Measurements from ENCODE around the gene SLAIN2.

SLAIN2 gene

GRCh38 chr4:48346594-48346993, 5.3 kb downstream of the SLAIN2 start:
- Histone ChIP-seq H3K4me3 (ENCODE audit: low read depth in 1 of 2, low read length in 1 of 2) (no peak overlapping the region), H3K27me3 (no peaks in the 10 kb centered on the region), H3K27ac (no peak overlapping the region), H3K4me1 (ENCODE audit: control insufficient read depth in 1 of 2, insufficient read depth in 1 of 2, low read depth in 1 of 2, low read length in 1 of 2) (peaks cover 25 to 30% of the 10 kb centered on the region in 2 experiments), H3K9me3 (no peaks in the 10 kb centered on the region), H3K36me3 (no peaks in the 10 kb centered on the region)
- no peak for TF ChIP-seq CTCF (IDR thresholded peaks at IDR 0.05)

- Histone ChIP-seq H3K27me3 (no peaks in the 10 kb centered on the region), H3K4me1 (ENCODE audit: control insufficient read depth in 1 of 2, insufficient read depth in 1 of 2, low read depth in 1 of 2, low read length in 1 of 2) (peaks cover 21 to 26% of the 10 kb centered on the region in 2 experiments), H3K36me3 (no peaks in the 10 kb centered on the region), H3K4me3 (ENCODE audit: low read depth in 1 of 2, low read length in 1 of 2) (no peak overlapping the region), H3K9me3 (no peaks in the 10 kb centered on the region), H3K27ac (no peak overlapping the region)
- no peak for TF ChIP-seq CTCF (IDR thresholded peaks at IDR 0.05)
Measured at GRCh38 chr4:48347282-48347921, 6.1 kb downstream of the SLAIN2 start.

- H3K27ac ChIP-seq: no peak overlapping the region
- no peaks in the 10 kb centered on the region for H3K36me3 ChIP-seq
- no peak for TF ChIP-seq CTCF (IDR thresholded peaks at IDR 0.05)
- no peaks in the 10 kb centered on the region for H3K4me1 ChIP-seq (ENCODE audit: control insufficient read depth in 1 of 2, insufficient read depth in 1 of 2, low read depth in 1 of 2, low read length in 1 of 2)
- H3K9me3 ChIP-seq: no peaks in the 10 kb centered on the region
- no peaks in the 10 kb centered on the region for H3K27me3 ChIP-seq
- H3K4me3 ChIP-seq (ENCODE audit: low read depth in 1 of 2, low read length in 1 of 2): no peak overlapping the region
Measured at GRCh38 chr4:48350871-48351270, 9.5 kb downstream of the SLAIN2 start.

- no peak overlapping the region for H3K27ac ChIP-seq
- H3K27me3 ChIP-seq: no peaks in the 10 kb centered on the region
- no peak for TF ChIP-seq CTCF (IDR thresholded peaks at IDR 0.05)
- no peaks in the 10 kb centered on the region for H3K36me3 ChIP-seq
- H3K4me3 ChIP-seq (ENCODE audit: low read depth in 1 of 2, low read length in 1 of 2): no peak overlapping the region
- no peaks in the 10 kb centered on the region for H3K4me1 ChIP-seq (ENCODE audit: control insufficient read depth in 1 of 2, insufficient read depth in 1 of 2, low read depth in 1 of 2, low read length in 1 of 2)
- H3K9me3 ChIP-seq: no peaks in the 10 kb centered on the region
Measured at GRCh38 chr4:48352793-48353192, 11.5 kb downstream of the SLAIN2 start.

- no peaks in the 10 kb centered on the region for H3K4me1 ChIP-seq (ENCODE audit: control insufficient read depth in 1 of 2, insufficient read depth in 1 of 2, low read depth in 1 of 2, low read length in 1 of 2)
- no peak for TF ChIP-seq CTCF (IDR thresholded peaks at IDR 0.05)
- H3K27me3 ChIP-seq: no peaks in the 10 kb centered on the region
- H3K9me3 ChIP-seq: no peaks in the 10 kb centered on the region
- no peaks in the 10 kb centered on the region for H3K36me3 ChIP-seq
- H3K4me3 ChIP-seq (ENCODE audit: low read depth in 1 of 2, low read length in 1 of 2): no peak overlapping the region
- no peak overlapping the region for H3K27ac ChIP-seq
Measured at GRCh38 chr4:48356355-48356754, 15.0 kb downstream of the SLAIN2 start.

Data from neutrophil (primary cell).